ENCODE data around the gene NT5DC3. TPM values are rescaled to one million over a fixed set of nuclear protein-coding genes. Genes with fewer than 3 reads are reported as not detected.

Gene NT5DC3
- total and polyA plus RNA-seq, 2 of the 13 experiments (the other 11 are each of a cell fraction or from before 2014, with no cell fraction given) = 3.2 to 6.6 TPM

GRCh38 chr12:103840876-103841689 lies at the start of gene NT5DC3 (continued):
- peak; percentile 59; the same call in 1 of the 2 replicates for TF ChIP-seq ZNF574 (CRISPR knock-in tag; IDR thresholded peaks at IDR 0.05)
- TF ChIP-seq ZNF317 (CRISPR knock-in tag; IDR thresholded peaks at IDR 0.05) = no peak
- no peak for TF ChIP-seq SRSF4 (IDR thresholded peaks at IDR 0.05; ENCODE audit: low read depth, low read length, poor library complexity, severe bottlenecking)
- no peak for TF ChIP-seq ZNF781 (CRISPR knock-in tag; IDR thresholded peaks at IDR 0.05; ENCODE audit: borderline replicate concordance, not compliant biosample characterization)
- no peak for TF ChIP-seq SNAPC5 (CRISPR knock-in tag; IDR thresholded peaks at IDR 0.05; ENCODE audit: borderline replicate concordance)
- peak; percentile 8; the same call in 1 of the 2 replicates for TF ChIP-seq MYPOP (CRISPR knock-in tag; IDR thresholded peaks at IDR 0.05)
- TF ChIP-seq MLX (CRISPR knock-in tag; IDR thresholded peaks at IDR 0.05) = peak; percentile 50; the same call in 1 of the 2 replicates
- 0 out of 2 replicates have a peak, but pooled peaks have one; percentile 32 for TF ChIP-seq KDM4B (CRISPR knock-in tag; IDR thresholded peaks at IDR 0.05)
- no peak for TF ChIP-seq EED (CRISPR knock-in tag; IDR thresholded peaks at IDR 0.05)
- peak; percentile 31; the same call in 1 of the 2 replicates for TF ChIP-seq NFYC (CRISPR knock-in tag; IDR thresholded peaks at IDR 0.05)
- TF ChIP-seq U2AF2 (IDR thresholded peaks at IDR 0.05; ENCODE audit: low read depth, low read length) = no peak
- no peak for TF ChIP-seq ISL2 (CRISPR knock-in tag; IDR thresholded peaks at IDR 0.05)
- TF ChIP-seq SOX5 (CRISPR knock-in tag; IDR thresholded peaks at IDR 0.05; ENCODE audit: borderline replicate concordance) = peak; percentile 35; the same call in 1 of the 2 replicates
- TF ChIP-seq RBFOX2 (IDR thresholded peaks at IDR 0.05; ENCODE audit: low read depth, low read length) = peak; percentile 80
- no peak for TF ChIP-seq ZNF20 (CRISPR knock-in tag; IDR thresholded peaks at IDR 0.05)
- peak; percentile 89; the same call in 1 of the 2 replicates for TF ChIP-seq SIN3A (IDR thresholded peaks at IDR 0.05; ENCODE audit: borderline replicate concordance, low read depth, low read length)
- TF ChIP-seq DZIP1 (CRISPR knock-in tag; IDR thresholded peaks at IDR 0.05) = no peak
- no peak for TF ChIP-seq ZNF414 (CRISPR knock-in tag; IDR thresholded peaks at IDR 0.05)
- no peak for TF ChIP-seq ZNF570 (CRISPR knock-in tag; IDR thresholded peaks at IDR 0.05; ENCODE audit: borderline replicate concordance)

Measured in HepG2 (cell line).